Measurements from ENCODE around the gene ADD3. TPM values are rescaled to one million over a fixed set of nuclear protein-coding genes. Genes with fewer than 3 reads are reported as not detected.
A peak's percentile ranks its signal among the peaks of the same experiment; 100 is the strongest.

ADD3 gene
- total and polyA plus RNA-seq, 10 of the 15 experiments (the other 5 are each of a cell fraction or from before 2014, with no cell fraction given) = 27.3 to 129 (median 67.8) TPM

- TF ChIP-seq CBX5 (IDR thresholded peaks at IDR 0.05; ENCODE audit: low read depth) = 0 out of 2 replicates have a peak, but pooled peaks have one; percentile 52
- TF ChIP-seq SUZ12 (IDR thresholded peaks at IDR 0.05; ENCODE audit: unreplicated experiment) = no peak
- peak; percentile 43 for TF ChIP-seq SKIL (IDR thresholded peaks at IDR 0.05; ENCODE audit: low read depth, poor library complexity, severe bottlenecking)
- TF ChIP-seq MEF2B (IDR thresholded peaks at IDR 0.05; ENCODE audit: partially characterized antibody, poor library complexity, severe bottlenecking) = no peak
- TF ChIP-seq FOXM1 (IDR thresholded peaks at IDR 0.05; ENCODE audit: low read depth, low read length) = 0 out of 2 replicates have a peak, but pooled peaks have one; percentile 56
- TF ChIP-seq ZZZ3 (IDR thresholded peaks at IDR 0.05; ENCODE audit: control insufficient read depth, insufficient read length, low read depth) = no peak
- TF ChIP-seq ZNF217 (IDR thresholded peaks at IDR 0.05) = no peak
- peak; percentile 76 for TF ChIP-seq NFIC (IDR thresholded peaks at IDR 0.05; ENCODE audit: low read depth, low read length)
- TF ChIP-seq RB1 (IDR thresholded peaks at IDR 0.05; ENCODE audit: borderline replicate concordance) = no peak
- TF ChIP-seq IKZF2 (IDR thresholded peaks at IDR 0.05) = peak; percentile 41 to 47; a peak in 2 of 4 replicates
- TF ChIP-seq SP1 (IDR thresholded peaks at IDR 0.05; ENCODE audit: low read depth, low read length) = no peak
- no peak for TF ChIP-seq KLF5 (IDR thresholded peaks at IDR 0.05; ENCODE audit: partially characterized antibody)
- TF ChIP-seq HDAC6 (IDR thresholded peaks at IDR 0.05; ENCODE audit: unreplicated experiment) = no peak
- no peak for TF ChIP-seq SRF (IDR thresholded peaks at IDR 0.05; ENCODE audit: low read depth in 2 of 2, low read length in 2 of 2)
- TF ChIP-seq KDM1A (IDR thresholded peaks at IDR 0.05; ENCODE audit: borderline replicate concordance) = no peak
- 0 out of 2 replicates have a peak, but pooled peaks have one; percentile 12 for TF ChIP-seq IKZF1 (conservative IDR thresholded peaks at IDR 0.05)
- TF ChIP-seq MYC (IDR thresholded peaks at IDR 0.05; ENCODE audit: insufficient read depth, insufficient read length, insufficient replicate concordance, low read length, severe bottlenecking) = no peak
- TF ChIP-seq CHD2 (IDR thresholded peaks at IDR 0.05; ENCODE audit: borderline replicate concordance, low read depth, low read length) = no peak
- no peak for TF ChIP-seq SMAD1 (IDR thresholded peaks at IDR 0.05; ENCODE audit: low read depth, partially characterized antibody)
- TF ChIP-seq NR2F1 (conservative IDR thresholded peaks at IDR 0.05) = no peak
- TF ChIP-seq EGR1 (IDR thresholded peaks at IDR 0.05; ENCODE audit: borderline replicate concordance in 1 of 2, low read depth in 2 of 2, low read length in 2 of 2) = no peak
- no peak for TF ChIP-seq ETV6 (conservative IDR thresholded peaks at IDR 0.05 in 1 of 2, IDR thresholded peaks at IDR 0.05 in 1 of 2; ENCODE audit: borderline replicate concordance in 1 of 2, low read depth in 1 of 2)
- TF ChIP-seq, protein P1, sequence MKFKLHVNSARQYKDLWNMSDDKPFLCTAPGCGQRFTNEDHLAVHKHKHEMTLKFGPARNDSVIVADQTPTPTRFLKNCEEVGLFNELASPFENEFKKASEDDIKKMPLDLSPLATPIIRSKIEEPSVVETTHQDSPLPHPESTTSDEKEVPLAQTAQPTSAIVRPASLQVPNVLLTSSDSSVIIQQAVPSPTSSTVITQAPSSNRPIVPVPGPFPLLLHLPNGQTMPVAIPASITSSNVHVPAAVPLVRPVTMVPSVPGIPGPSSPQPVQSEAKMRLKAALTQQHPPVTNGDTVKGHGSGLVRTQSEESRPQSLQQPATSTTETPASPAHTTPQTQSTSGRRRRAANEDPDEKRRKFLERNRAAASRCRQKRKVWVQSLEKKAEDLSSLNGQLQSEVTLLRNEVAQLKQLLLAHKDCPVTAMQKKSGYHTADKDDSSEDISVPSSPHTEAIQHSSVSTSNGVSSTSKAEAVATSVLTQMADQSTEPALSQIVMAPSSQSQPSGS (IDR thresholded peaks at IDR 0.05; ENCODE audit: low read length) = peak; percentile 23; the same call in 1 of the 2 replicates
- TF ChIP-seq ASH2L (IDR thresholded peaks at IDR 0.05; ENCODE audit: borderline replicate concordance, low read depth) = no peak
- TF ChIP-seq RELB (IDR thresholded peaks at IDR 0.05; ENCODE audit: low read depth) = no peak
- TF ChIP-seq HDAC2 (IDR thresholded peaks at IDR 0.05) = no peak
Measured at GRCh38 chr10:110067960-110068770, 60.4 kb downstream of the ADD3 start (continued).

Data from GM12878 (cell line).